Activated CD4-positive, alpha-beta T cell treated with anti-CD3 and anti-CD28 coated beads, Interleukin-2, amount 50 U/mL, for 16 hours (primary cell): ENCODE measurements around the gene UNC5B.

ENCODE experiments used
- DNase-seq: peaks from one replicate; pipeline ENCODE4 v3.0.0-alpha.2; 2020

UNC5B gene

DNA sequence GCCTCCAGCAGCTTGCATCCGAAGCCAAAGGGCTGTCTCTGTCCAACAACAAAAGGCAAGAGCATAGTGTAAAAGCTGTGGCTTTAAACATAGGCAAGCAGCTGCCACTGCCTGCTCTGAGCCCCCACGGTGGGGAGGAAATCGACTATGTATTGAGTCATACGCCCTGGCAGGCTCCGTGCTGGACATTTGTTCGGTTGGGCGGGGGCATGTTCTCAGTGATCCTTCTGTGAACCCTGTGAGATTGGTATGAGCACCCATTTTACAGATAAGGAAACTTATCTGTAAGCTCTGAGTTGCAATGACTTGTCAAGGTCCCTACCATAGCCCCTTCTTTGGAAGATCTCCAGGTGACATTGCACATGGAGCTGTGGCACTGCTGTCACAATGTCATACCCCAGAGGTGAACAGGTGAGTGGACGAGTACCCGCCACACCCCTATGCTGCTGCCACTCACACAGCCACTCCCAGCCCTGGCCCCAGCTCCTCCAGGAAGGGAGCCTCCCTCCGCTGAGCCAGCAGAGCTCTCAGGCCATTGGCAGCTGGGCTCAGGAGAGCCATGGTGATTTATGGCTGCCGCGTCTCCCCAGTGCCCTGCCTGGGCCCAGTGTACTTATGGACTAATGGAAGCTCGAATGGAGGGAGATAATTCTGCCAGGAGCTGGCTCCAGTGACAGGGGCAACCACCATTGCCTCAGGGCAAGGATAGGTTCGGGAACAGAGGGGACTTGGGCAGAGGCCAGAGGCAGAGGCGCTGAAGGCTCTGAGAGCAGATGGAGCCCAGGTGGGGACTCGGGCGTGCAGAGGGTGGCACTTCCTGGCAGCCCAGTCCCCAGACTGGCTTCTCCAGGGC is 43.7 kb downstream of the UNC5B start:
- DNase-seq: no peak

DNA sequence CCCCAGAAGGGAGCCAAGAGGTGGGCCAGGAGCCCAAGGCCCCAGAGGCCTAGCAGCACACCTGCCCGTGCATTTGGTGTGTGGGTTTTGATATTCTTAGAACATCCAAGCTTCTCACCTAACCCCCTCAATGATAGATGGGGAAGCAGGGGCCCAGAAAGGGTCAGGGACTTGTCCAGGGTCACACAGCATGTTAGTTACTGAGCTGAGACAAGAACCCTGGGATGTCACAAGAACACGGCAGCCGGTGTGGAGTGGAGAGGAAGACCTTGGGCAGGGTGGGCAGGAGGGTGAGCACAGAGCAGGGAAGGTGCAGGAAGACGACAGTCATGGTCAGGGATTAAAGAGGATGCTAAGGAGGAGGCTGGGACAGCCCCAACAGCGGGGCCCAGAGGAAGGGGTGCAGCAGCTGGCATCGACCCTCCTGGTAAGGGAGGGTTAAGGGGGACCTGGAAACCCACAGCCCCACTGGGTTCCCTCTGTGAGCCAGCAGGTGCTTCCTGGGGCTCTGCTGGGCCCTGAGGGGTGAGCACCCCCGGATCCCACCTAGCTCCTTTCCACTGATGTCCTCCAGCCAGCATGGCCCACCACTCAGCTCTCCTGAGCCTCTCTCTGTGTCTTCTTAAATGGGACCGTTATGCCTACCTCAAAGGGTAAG is 44.4 kb downstream of the UNC5B start:
- no peak for DNase-seq

DNA sequence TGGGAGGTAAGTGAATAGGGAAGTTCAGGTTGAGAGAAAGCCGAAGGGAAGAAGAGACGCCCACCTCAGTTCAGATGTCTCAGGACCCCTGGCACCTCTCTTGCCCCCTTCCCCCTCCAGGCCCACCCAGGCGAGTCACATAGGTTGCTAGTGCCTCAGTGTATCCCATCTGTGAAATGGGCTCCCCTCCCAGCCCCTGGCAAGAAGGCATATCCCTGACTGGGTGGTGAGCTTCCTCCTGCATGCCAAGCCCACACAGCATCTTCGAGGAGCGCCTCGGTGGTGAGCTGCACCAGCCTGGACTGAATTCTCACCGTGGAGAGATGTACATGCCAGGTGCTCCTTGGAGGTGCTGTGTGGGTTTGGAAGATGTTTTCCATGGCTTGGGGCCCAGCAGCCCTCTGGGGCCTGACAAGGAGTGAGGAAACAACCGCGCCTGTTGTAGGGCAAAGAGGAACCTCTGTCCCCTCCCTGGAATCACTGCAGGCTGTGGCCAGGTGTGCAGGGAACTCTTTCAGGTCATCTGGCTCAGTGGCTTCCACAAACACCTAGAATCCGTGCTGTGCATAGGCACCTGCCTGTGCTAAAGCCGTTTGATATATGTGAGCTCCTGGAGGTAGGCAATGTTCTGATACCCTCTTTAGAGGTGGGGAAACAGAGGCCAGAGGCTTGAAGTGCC is 45.1 kb downstream of the UNC5B start:
- no peak for DNase-seq

DNA sequence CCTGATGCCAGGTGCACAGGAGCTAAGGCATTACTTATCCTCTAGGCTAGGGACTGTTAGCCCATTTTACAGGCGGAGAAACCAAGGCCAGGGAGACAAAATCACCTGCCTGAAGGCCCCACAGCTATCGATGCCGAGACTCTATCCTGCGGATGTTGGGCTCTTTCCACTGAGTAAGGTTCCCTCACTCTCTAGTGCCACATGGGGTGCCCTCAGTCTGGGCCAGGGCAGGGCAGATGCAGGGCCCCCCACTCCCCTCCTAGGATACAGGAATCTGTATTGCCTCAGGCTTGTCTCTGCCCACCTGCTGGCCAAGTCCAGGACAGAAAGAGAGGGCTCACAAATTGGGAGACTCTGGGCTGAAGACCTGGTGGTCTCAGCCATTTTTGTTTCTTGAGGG is 45.7 kb downstream of the UNC5B start:
- no peak for DNase-seq

DNA sequence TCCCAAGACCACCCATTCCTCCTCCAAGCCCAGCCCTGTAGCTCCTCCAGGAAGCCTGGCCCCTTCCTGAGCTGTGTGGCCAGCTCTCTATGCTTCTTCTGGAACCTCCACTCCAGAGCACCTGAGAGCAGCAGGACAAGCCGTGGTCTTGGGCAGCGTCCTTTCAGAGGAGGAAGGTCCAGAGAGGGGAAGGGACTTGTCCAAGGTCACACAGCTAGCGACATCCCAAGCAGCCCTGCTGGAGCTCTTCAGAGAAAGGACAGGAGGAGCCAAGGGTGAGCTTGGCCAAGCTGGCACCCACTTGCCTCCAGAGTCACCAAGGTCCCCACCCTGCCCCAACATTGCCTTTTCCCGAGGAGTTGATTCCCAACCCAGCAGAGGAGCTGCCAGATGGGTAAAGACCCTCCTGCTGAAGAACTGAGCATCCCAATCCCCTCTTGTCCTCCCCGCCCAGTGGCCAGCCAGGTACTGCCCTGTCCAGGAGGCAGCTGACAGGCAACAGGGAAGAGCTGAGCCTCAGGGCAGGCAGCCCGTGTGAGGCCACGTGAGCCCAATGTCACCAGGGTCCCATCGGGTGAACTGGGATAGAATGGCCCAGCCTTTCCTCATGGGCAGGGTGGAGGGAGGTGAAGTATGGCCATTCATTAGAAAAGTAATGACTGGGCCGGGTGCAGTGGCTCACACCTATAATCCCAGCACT is 46.2 kb downstream of the UNC5B start:
- DNase-seq: no peak

DNA sequence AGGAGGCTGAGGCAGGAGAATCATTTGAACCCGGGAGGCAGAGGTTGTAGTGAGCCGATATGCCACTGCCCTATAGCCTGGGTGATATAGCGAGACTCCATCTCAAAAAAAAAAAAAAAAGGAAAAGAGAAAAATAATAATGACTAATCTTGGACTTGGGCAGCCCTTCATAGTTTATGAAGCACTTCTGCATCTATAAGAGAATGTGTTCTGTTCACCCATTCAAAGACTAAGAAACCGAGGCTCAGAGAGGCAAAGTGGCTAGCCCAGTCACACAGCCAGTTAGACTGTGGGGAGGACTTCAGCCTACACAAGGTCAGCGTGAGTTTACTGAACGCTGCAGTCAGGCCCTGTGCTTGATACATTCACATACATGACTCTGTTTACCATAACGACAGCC is 46.9 kb downstream of the UNC5B start:
- no peak for DNase-seq

DNA sequence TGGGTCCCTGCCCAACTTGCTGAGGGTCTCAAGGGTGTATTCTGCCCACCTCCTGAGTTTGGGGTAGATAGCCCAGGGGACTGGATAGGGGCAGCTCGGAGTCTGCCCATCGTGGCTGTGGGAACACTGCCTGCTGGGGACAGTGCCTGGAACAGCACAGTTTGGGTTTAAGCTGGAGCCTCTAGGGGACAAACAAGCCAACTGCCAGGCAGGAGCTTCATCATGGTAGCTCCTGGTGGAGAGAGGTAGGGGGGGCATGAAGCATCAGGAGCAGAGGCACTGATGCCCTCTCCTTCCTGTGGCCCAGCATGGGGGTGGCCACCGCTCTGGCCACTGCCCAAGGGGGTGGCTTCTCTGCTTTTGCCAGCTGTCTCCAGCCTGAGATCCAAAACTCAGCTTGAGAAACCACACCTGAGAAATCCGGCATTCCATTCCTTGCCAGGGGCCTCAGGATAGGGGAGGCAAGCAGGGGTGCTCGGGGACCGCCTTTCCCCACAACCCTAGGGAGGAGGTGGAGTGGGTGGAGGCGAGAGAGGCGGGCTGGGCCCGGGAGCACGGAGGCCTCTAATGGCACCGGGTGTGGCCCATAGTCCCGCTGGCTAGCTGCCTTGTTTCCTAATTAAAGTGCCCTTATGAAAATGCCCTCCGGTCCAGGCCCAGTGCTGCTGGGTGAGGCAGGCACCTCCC is 47.6 kb downstream of the UNC5B start:
- DNase-seq: no peak

DNA sequence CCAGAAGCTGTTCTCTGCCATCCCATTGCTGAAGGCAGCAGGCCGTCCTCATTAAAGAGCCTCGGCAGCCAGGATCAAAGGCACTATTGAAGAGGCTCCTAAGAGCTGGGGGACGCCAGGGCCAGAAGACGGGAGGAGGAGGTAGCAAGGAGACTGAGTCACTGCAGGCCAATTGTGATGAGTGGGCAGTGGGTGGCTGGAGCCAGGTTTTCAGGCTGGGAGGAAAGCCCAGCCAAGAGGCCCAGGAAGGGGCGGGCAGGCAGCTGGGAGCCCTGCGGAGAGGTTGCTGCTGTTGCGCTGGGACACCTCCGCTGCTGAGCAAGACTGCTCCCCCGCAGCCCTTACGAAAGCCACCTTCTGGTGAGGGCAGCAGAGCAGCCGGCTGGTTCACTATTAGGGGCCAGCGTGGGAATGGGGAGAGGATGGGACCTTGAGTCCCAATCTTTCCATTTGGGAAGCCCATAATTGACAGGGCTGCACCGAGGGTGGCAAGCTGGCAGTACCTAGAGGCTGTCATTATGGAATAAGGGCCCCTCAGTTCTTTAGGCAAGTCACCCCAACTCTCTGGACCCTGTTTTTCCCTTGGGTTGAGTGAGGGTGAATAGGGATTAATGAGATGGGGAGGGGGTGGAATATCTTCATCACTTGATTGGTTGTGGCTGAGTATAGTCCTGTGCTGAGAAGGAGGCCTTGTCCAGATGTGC is 48.4 kb downstream of the UNC5B start:
- DNase-seq: no peak

DNA sequence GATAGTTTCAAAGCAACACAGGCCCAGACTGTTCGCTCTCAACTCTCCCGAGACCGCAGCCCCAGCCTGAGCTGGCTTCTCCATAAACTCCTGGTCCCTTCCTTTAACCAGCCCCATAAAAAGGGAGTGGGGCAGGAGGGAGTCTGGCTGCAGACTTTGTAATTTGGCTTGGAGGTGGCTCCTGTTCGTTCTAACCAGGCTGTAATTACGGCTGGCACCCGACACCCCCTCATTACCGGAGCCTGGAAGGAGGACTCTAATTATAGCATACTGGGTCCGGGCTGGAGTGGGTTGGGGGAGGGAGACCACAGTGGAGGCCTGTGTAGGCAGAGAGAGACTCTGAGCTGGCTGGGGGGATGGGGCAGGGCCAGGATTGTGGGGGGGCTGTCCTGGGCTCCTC is 49.7 kb downstream of the UNC5B start:
- no peak for DNase-seq

DNA sequence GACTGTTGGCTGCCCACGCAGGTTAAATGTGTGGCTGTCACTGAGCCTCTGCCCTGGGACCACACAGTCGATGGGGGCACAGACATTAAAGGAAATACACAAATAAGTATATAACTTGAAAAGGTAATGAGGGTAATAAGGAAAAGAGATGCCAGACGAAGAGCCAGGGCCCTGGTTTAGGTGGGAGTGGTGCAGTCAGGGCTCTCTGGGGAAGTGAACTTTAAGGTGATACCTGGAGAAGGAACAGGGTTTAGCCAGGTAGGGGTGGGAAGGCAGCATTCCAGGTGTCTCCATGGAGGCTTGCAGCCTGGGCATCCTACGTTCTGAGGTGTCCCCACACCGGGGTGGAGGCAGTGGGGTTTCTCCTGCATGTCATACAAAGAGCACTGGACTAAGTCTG is 50.4 kb downstream of the UNC5B start:
- DNase-seq: no peak

DNA sequence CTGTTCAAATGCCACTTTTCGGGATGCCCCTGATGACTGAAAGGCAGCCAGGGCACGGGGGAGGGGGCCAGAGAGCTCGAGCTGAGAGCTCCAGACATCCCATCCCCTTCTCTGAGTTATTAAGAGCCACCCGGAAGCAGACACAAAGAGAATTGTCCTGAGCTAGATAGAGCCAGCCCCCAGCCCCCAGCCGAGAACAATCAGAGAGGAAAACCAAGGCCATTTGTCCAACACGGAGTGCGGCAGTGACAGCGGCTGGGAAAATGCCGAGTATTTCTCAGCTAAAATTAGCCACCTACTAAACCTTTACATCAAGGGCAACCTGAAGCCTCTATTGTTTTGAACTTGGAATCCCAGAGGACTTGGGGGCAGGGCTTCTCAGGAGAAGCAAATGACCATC is 51.0 kb downstream of the UNC5B start:
- DNase-seq: no peak

DNA sequence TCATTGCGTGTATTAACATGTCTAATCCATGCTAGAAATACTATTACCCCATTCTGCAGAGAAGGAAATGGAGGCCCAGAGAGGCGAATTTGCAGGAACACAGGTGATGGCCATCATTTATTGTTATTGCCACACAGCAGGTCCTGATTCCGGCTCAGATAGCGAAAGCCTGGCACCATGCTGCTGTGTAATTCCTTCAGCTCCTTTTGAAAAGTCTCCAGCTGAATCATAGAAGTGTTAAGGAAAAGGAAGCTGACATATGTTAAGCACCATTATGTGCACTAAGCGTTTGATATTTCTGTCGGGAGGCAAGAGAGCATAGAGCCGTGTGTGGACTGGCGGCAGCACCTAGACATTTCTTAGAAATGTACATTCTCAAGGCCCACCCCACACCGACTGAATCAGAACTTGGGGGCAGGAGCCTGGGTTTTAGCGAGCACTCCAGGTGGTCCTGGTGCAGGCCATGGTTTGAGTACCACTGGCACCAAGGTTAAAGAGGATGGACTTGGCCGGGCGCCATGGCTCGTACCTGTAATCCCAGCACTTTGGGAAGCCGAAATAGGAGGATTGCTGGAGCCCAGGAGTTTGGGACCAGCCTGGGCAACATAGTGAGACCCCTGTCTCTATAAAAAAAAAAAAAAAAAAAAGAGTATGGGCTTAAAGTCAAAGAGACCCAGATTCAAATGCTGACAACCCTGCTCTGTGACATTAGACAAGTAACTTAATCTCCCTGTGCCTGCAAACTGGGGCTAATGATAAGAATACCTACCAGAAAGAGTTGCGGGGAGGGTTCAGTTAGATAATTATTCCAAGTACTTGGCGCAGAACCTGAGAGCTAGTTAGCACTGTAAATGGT is 52.2 kb downstream of the UNC5B start:
- DNase-seq: no peak

DNA sequence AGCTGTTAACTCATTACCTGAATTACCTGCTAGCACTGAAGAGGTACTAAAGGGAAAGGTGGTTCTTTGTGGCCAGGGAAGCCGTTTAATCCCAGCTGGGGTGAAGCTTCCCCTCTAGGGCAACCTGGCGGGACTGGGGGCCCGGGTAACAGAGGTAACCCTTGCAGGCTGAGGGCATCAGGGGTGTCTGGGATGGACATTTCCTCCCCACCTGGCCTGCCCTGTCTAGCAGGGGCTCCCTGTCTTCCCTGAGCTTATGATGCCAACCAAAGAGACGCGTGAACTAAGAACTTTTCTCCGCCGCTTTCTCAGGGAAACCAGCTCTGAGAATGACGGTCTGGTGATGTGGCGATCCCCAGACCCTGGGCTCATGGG is 52.8 kb downstream of the UNC5B start:
- no peak for DNase-seq

DNA sequence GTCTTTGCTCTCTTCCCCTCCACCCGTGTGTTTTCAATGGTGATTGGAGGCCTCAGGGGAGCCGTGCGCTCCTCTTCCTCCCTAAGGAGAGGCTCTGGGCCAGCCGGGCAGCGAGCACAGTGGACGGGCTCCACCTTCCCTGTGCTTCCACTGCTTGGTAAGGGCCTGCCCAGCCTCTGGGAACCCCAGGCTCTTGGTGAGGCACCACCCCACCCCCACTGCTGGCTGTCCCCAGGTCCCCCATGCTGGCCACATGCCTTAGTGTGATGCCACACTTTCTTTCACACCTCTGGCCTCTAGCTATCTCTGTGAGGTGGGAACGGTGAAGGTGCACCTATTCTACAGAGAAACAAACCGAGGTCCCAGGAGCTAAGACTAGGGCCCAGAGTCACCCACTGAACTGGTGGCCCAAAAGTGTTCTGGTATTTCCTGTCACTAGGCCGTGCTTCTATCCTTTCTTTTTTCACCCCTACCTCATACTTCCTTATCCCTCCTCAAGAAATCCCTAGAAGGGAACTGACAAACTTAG is 53.3 kb downstream of the UNC5B start:
- no peak for DNase-seq

DNA sequence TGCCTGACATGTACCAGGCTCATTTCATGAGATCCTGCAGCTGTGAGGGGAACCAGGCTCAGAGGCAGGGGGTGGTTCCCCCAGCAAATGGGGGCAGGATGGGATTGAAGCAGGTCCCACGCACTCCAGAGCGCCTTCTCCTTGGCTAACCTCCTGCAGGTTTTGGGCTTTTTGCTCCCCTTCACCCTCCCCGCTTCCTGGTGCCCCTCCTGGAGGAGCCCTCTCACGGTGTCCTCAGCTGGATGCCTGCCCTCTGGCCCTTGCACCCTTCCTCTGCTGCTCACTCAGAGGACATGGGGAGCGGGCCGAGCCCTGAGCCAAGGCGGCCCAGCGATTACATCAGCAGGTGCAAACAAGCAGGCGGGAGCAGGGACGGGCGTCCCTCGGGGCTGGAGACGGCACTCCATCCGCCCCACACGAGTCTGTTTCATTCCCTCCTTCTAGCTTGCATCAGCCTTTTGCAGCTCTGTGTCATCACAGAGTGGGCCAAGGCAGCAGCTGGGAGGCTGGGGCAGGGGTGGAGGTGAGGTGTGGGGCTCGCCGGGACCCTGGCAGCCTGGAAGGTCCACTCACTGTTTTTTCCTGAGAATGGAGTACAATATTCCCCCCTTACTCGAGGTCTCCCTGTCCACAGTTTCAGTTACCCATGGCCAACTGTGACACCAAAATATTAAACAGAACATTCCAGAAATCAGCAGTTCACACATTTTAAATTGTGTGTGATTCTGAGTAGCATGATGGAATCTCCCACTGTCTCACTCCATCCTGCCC is 54.0 kb downstream of the UNC5B start:
- DNase-seq: no peak

DNA sequence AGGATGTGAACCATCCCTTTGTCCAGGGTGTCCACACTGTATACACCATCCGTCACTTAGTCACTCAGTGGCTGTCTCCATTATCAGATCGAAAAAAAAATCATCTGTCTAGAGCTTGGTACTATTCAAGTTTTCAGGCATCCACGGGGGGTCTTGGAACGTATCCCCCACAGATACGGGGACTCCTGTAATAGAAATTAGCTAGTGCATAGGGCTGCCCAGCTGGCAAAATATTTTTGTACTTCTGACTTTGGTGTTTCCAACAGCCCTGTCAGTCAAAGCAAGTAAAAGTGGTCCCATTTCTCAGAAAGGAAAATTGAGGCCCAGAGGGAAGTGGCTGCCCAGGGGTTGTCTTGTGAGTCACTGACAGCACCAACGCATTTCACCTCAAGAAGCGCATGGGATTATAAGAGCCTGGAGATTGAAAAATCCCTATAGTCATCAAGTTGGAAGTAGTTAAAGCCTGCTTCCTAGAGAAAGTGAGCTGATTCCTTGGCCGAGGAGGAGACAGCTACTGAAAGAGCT is 54.6 kb downstream of the UNC5B start:
- no peak for DNase-seq

DNA sequence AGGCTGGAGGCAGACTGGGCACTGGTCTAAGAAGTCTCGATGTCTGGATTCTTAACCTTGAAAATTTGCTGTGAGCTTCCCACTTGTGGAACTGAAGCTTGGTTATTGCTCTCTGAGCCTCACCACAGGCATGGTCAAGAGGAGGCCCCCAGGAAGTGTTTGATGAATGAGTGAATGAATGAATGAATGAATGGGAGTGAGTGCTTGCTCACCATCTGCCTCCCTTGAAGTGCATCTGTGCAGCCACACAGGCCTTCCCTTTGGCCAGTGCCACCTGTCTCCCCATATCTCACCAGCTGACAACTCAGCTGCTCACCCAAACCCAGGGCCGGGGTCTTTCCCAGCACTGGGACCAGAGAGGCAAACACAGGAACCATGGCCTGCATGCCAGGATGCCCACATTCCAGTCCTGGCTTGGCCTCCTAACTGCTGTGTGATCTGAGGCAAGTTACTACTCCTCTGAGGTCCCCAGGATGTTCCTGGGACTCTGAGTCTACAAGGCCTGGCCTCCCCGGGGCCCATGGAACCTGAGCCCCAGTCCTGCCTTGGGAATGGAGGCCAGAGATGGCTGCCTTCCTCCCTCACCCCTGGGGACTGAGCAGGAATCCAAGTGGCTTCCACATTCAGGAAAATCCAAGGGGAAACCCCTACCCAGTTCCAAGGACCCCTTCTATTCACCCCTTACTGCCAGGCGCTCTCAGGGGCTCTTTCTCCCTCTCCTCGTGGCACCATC is 55.3 kb downstream of the UNC5B start:
- no peak for DNase-seq

DNA sequence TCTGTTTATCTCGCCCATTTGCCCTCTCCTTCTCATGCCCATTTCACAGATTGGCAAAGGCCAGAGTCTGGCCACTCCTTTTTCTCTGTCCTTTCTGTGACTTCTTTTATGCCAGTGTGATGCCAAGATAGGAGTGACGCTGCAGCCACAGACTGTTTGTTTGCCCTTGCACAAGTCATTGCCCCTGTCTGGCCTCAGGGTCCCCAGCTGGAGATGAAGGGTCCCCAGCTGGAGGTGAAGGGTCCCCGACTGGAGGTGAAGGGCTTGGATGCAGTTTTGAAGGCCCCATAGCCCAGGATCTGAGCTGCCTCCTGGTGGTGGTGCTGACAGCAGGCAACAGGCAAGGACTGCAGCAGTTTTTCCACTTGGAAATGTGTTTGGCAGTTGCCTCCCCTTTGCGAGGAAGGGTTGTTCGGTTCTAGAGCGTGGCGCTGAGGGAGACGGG is 55.9 kb downstream of the UNC5B start:
- DNase-seq: no peak

DNA sequence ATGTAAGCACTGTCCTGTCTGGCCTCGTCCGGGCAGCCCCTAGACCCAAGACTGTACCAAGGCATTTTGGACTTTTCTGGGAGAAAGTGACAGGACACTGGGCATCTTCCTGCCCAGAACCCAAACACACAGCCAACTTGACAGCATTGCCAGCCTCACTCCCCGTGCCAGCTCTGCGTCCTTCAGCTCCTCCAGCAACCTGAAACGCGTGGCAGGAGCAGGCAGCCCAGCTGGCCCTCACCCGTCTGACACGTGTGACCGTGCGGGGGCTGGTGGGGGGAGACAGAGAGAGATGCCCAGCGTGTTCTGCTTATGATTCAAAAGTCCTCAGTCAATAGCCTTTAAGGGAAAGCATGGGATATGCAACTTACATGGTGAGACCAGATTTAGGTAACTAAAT is 56.4 kb downstream of the UNC5B start:
- DNase-seq: no peak
